Testis (tissue), 2 donors: Measurements from ENCODE around the gene TNFSF8.

Experiments
- CTCF ChIP-seq, 3 experiments: fragments of 450-650 bp in 2 of 3; fragments of 200-600 bp in 1 of 3; sonication (generic) in 1 of 3; IDR thresholded peaks; one replicate each; pipeline ENCODE4 v1.5.1; 2016 to 2019; ENCODE audit warnings: antibody characterized with exemption in 3 of 3, mild to moderate bottlenecking in 2 of 3, moderate library complexity in 1 of 3
- POLR2A ChIP-seq: fragments of 450-650 bp; IDR thresholded peaks from one replicate; pipeline ENCODE4 v1.6.1; 2017; ENCODE audit warnings: antibody characterized with exemption, mild to moderate bottlenecking, moderate library complexity

DNA sequence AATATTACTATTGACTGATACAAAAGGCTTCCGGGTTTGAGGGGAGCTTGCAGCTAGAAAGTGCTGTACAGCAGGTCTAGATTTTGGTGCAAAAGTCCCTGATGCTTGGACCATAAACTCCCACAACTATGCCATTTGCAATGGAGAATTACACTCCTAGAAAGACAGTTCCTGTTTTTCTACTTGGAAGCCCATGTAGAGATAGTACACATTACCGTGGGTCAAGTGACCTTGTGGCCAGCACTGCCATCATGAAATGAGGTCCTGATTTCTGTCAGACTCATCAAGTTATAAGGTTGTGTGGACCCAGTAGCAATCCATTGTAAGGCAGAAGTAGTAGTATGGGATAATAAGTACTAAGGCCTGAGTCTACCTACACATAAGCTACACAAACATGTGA lies 42.8 kb upstream of the TNFSF8 start:
- no peak for TF ChIP-seq CTCF (IDR thresholded peaks at IDR 0.05)
- TF ChIP-seq POLR2A = no peak
